Measurements from ENCODE around the gene BRINP3.

- TF ChIP-seq POLR2A (IDR thresholded peaks at IDR 0.05) (no peak), CTCF (IDR thresholded peaks at IDR 0.05 in 4 of 5, conservative IDR thresholded peaks at IDR 0.05 in 1 of 5) (no peak)
Observed at GRCh38 chr1:190175320-190175719, 302.3 kb downstream of the BRINP3 start.

Data from gastrocnemius medialis (tissue), 4 donors.